ENCODE data around the gene ZNF780A. TPM values are rescaled to one million over a fixed set of nuclear protein-coding genes. Genes with fewer than 3 reads are reported as not detected.

Gene ZNF780A
- polyA plus RNA-seq, 1 donor from 2014 or later = 7.4 TPM

GRCh38 chr19:40070058-40070457 lies 20.7 kb downstream of the ZNF780A start:
- no peaks in the 10 kb centered on the region for H4K20me1 ChIP-seq (ENCODE audit: insufficient read depth)
- TF ChIP-seq MXI1 (conservative IDR thresholded peaks at IDR 0.05; ENCODE audit: poor library complexity, severe bottlenecking) (no peak), SMC3 (conservative IDR thresholded peaks at IDR 0.05; ENCODE audit: poor library complexity) (no peak), EZH2 (IDR thresholded peaks at IDR 0.05; ENCODE audit: borderline replicate concordance, insufficient read depth, low read length, poor library complexity, severe bottlenecking) (no peak), EP300 (conservative IDR thresholded peaks at IDR 0.05; ENCODE audit: poor library complexity, severe bottlenecking) (no peak), CTCF (IDR thresholded peaks at IDR 0.05; ENCODE audit: poor library complexity, severe bottlenecking) (no peak), TAF1 (IDR thresholded peaks at IDR 0.05; ENCODE audit: low read depth) (no peak), REST (IDR thresholded peaks at IDR 0.05; ENCODE audit: borderline replicate concordance) (no peak), RAD21 (conservative IDR thresholded peaks at IDR 0.05) (no peak), POLR2AphosphoS5 (IDR thresholded peaks at IDR 0.05) (no peak)
- H2AFZ ChIP-seq (ENCODE audit: low read depth, low read length) = no peak overlapping the region
- H3K4me2 ChIP-seq (ENCODE audit: low read length) = no peak overlapping the region
- H3K4me3 ChIP-seq (ENCODE audit: low read length) = no peak overlapping the region
- no peak overlapping the region for H3K27ac ChIP-seq (ENCODE audit: low read length)
- H3K9me3 ChIP-seq (ENCODE audit: low read length) = no peaks in the 10 kb centered on the region
- no peaks in the 10 kb centered on the region for H3K79me2 ChIP-seq (replicated peaks; ENCODE audit: insufficient read depth, low read length)
- H3K36me3 ChIP-seq (ENCODE audit: insufficient read depth, low read length) = peaks cover 7% of the 10 kb centered on the region
- no peaks in the 10 kb centered on the region for H3K27me3 ChIP-seq (ENCODE audit: insufficient read depth, low read depth, low read length)
- no peaks in the 10 kb centered on the region for H3K9me2 ChIP-seq (ENCODE audit: insufficient read depth, low read length)
- H3F3A ChIP-seq (ENCODE audit: insufficient read depth, low read length, poor library complexity, severe bottlenecking) = no peaks in the 10 kb centered on the region
- H3K9ac ChIP-seq (ENCODE audit: low read length) = no peak overlapping the region

DNA sequence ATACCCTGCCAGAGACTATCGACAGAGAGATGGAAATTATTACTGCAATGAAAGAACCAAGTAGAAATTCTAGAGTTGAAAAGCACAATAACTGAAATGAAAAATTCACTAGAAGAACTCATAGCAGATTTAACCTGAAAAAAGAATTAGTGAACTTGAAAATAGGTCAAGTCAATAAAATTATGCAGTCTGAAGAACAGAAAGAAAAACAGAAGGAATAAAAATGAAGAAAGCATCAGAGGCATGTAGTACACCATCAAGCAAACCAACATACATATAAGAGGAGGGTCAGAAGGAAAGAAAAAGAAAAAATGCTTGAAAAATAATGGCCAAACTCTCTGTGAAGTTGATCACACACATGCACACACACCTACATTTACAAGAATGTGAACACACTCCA lies 31.1 kb downstream of the ZNF780A start:
- no peak overlapping the region for H3K4me3 ChIP-seq (ENCODE audit: low read length)
- H3K36me3 ChIP-seq (ENCODE audit: insufficient read depth, low read length) = no peaks in the 10 kb centered on the region
- H3K4me2 ChIP-seq (ENCODE audit: low read length) = no peak overlapping the region
- no peak overlapping the region for H3K9ac ChIP-seq (ENCODE audit: low read length)
- TF ChIP-seq REST (IDR thresholded peaks at IDR 0.05; ENCODE audit: borderline replicate concordance) (no peak), MXI1 (conservative IDR thresholded peaks at IDR 0.05; ENCODE audit: poor library complexity, severe bottlenecking) (no peak), POLR2AphosphoS5 (IDR thresholded peaks at IDR 0.05) (no peak), SMC3 (conservative IDR thresholded peaks at IDR 0.05; ENCODE audit: poor library complexity) (no peak), EZH2 (IDR thresholded peaks at IDR 0.05; ENCODE audit: borderline replicate concordance, insufficient read depth, low read length, poor library complexity, severe bottlenecking) (no peak), CTCF (IDR thresholded peaks at IDR 0.05; ENCODE audit: poor library complexity, severe bottlenecking) (no peak), EP300 (conservative IDR thresholded peaks at IDR 0.05; ENCODE audit: poor library complexity, severe bottlenecking) (no peak), TAF1 (IDR thresholded peaks at IDR 0.05; ENCODE audit: low read depth) (no peak), RAD21 (conservative IDR thresholded peaks at IDR 0.05) (no peak)
- peaks cover 16% of the 10 kb centered on the region for H3K9me3 ChIP-seq (ENCODE audit: low read length)
- peaks cover 13% of the 10 kb centered on the region for H3K79me2 ChIP-seq (replicated peaks; ENCODE audit: insufficient read depth, low read length)
- no peak overlapping the region for H3K27ac ChIP-seq (ENCODE audit: low read length)
- H3F3A ChIP-seq (ENCODE audit: insufficient read depth, low read length, poor library complexity, severe bottlenecking) = no peaks in the 10 kb centered on the region
- H4K20me1 ChIP-seq (ENCODE audit: insufficient read depth) = no peaks in the 10 kb centered on the region
- H3K27me3 ChIP-seq (ENCODE audit: insufficient read depth, low read depth, low read length) = no peaks in the 10 kb centered on the region
- no peak overlapping the region for H2AFZ ChIP-seq (ENCODE audit: low read depth, low read length)
- no peaks in the 10 kb centered on the region for H3K9me2 ChIP-seq (ENCODE audit: insufficient read depth, low read length)

Measured in neural cell (in vitro differentiated cells).